ENCODE results near the gene HEPN1.
"Not testable (repeated sequence)": the region's sequence is repeated elsewhere in the genome, so short reads cannot be mapped to it uniquely, and the experiment has no call there.

The HEPN1 gene

DNA sequence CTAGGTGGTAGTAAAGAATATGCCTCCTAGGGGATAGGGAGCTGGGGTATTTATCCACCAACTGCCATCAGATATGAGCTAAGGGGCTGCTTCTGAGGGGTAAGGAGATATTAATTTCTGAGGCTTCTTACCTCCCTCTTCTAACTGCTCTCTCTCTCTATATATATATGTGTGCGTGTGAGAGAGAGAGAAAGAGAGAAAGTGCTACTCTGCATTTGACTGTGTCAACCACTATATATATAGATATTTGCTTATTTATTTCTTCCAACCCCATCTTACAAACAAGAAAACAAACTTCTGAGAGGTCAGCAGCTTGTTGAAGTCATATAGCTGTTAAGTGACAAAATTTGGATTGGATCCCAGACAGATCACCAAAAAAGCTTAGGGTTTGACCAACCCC lies 22.7 kb downstream of the HEPN1 start:
- in situ Hi-C loops (cut with MboI; ENCODE audit: low sequenced_read_pairs) = no loop called here

DNA sequence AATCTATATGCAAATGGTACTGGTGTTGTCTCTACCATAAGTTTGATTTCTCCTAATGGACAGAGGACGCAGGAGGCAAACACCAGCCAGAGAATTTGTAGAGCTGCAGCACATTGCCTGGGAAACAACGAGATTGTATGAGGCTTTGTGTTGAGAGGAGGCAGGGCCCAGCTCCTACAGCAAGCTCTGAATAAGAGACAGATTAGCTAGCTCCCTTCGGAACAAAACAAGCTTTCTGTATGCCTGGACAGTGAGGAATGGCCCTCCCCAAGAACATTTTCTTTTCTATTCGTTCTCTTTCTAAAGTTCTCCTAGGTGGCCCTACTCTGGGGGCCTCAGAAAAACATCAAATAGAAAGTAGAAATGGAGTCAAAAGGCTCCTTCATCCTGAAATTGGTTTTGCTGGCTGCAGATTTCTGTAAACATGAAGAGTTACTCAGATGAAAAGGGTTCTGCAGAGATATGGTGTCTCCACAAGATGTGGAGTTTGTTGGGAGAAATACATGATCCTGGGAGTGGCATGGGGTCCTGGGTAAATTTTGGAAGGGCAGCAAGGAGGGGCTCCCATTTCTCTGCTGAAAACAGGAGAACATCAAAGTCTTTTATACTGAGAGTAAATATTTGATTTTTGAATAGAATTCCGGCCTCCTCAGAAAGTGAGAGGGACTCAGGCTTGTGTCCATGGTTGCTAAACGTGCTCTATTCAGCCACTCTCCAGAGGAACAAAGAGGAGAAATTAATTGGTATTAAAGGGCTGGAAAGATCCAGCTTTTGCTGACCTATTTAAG lies 23.6 kb downstream of the HEPN1 start:
- in situ Hi-C loops (cut with MboI; ENCODE audit: low sequenced_read_pairs) = no loop called here

DNA sequence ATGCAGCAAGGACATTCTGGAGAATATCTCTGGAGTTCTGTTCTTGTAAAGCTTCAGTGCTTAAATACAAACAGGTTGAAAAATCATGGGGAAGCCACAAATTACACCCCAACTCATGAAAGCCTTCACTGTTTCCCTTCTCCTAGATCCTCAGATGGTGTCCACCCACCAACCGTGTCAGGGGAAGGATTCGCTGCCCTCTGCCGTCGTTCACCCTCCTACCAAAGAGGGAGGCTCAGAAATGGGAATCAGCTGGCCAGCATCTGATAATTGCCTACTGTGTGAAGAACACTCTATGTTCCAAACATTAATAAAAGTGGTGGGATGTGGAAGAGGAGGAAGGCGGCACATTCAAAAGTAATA lies 24.2 kb downstream of the HEPN1 start:
- in situ Hi-C loops (cut with MboI; ENCODE audit: low sequenced_read_pairs) = no loop called here

DNA sequence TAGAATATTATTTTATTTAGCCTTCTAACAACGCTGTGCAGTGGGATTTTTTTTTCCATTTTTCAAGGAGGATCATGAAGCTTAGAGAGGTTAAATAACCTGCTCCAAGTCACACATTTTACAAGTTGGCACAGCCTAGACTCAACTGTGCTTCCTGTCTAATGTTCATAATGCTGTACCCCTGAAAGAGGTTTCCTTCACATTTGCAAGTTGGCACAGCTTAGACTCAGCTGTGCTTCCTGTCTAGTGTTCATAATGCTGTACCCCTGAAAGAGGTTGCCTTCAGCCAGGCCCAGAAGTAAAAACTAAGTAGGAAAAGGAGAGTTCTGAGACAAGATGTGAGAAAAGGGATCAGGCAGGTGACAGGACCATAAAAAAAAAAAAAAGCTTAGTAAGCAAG lies 24.7 kb downstream of the HEPN1 start:
- in situ Hi-C loops (cut with MboI; ENCODE audit: low sequenced_read_pairs) = no loop called here

DNA sequence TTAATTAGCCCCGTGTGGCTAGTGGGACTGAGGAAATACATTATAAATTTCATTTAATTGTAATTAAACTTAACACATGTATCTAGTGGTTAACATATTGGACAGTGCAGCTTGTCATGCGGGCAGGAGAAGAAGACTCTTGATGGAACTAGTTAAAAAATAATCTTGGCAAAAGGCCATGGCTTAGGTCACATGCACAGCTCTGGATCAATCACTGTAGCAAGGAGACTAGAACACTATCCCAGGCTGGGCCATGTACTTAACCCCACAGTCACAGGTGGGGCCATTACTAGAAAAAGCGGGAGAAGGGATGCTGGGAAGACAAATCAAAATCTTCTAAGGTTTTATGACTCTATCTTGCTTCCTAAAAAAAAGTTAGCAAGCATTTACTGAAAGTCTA lies 25.5 kb downstream of the HEPN1 start:
- in situ Hi-C loops (cut with MboI; ENCODE audit: low sequenced_read_pairs) = no loop called here

DNA sequence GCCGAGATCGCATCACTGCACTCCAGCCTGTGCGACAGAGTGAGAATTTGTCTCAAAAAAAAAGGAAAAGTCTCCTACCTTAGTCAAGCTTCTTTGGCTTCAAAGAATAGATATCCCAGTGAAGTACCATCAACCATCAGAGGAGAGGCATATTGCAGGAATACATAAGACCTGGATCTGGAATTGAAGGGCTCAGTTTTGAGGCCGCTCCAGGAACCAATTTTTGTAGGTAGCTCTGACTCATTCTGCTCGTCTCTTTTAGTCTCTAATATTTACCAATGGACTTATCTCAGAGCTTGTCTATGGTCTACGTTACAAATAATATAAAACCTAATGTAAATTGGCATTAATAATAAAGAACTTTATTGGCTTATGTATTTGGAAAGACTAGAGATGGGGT lies 26.8 kb downstream of the HEPN1 start:
- in situ Hi-C loops (cut with MboI; ENCODE audit: low sequenced_read_pairs) = no loop called here

DNA sequence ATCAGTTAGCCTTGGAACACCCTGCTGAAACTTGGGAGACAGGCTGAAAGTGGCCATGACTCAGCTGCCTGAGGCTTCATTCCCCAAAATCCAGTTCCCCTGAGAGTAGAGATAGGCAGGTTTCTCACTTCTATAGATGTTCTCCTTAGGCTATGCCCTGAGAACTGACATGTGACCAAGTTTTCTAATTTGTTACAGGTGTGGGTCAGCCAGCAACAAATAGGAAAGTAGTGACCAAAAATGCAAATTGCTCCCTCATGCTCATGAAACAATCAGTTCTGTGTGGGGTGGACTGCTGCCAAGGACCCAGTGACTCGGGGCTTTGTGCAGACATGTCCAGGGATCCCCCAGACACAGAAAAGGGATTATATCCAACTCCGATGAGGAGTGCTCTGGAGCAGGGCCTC lies 27.7 kb downstream of the HEPN1 start:
- in situ Hi-C loops (cut with MboI; ENCODE audit: low sequenced_read_pairs) = no loop called here

DNA sequence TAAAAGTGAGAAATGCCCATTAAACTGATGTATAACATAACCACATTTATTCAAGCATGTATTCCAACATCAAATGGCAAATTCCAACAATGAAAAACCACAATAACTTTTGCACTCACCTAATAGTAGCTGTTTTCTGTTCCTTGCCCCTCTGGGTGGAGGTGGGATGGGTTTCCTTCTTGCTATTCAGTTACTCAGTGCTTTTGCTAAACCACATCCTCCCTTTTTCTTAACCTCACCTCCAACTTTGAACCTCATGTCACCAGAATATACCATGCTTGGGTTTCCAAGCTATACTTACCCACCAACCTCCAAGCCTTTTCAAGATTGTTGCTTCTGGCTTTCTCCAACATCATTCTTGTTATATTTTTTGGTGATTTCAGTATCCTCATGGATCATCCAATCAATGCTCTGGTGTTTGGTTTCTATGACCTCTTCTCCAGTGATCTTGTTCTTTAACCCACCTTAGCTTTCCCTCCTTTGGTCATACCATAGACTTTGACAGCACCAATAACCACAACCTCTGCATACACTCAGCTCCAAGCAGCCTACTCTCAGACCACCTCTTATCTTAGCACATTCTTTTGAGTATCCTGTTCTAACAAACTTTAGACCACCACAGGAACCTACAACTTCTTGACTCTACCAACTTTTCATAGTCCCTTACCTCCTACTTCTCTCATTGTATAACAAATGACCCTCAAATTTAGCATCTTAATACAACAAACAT lies 31.7 kb downstream of the HEPN1 start:
- in situ Hi-C loops (cut with MboI; ENCODE audit: low sequenced_read_pairs) = no loop called here

DNA sequence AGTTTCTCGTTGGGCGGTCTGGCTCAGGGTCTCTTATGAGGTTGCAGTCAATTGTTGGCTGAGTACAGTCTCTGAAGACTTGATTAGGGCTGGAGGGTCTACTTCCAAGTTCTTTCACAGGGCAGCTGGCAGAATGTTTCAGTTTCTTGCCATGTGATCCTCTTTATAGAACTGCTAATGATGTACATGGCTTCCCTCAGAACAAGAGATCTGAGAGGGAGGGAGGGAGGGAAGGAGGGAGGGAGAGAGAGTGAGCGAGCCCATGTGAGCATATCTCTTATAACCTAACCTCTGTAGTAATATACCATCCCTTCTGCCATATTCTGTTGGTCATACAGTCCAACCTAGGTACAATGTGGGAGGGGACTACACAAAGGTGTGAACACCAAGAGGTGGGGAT lies 32.3 kb downstream of the HEPN1 start:
- in situ Hi-C loops (cut with MboI; ENCODE audit: low sequenced_read_pairs) = no loop called here

DNA sequence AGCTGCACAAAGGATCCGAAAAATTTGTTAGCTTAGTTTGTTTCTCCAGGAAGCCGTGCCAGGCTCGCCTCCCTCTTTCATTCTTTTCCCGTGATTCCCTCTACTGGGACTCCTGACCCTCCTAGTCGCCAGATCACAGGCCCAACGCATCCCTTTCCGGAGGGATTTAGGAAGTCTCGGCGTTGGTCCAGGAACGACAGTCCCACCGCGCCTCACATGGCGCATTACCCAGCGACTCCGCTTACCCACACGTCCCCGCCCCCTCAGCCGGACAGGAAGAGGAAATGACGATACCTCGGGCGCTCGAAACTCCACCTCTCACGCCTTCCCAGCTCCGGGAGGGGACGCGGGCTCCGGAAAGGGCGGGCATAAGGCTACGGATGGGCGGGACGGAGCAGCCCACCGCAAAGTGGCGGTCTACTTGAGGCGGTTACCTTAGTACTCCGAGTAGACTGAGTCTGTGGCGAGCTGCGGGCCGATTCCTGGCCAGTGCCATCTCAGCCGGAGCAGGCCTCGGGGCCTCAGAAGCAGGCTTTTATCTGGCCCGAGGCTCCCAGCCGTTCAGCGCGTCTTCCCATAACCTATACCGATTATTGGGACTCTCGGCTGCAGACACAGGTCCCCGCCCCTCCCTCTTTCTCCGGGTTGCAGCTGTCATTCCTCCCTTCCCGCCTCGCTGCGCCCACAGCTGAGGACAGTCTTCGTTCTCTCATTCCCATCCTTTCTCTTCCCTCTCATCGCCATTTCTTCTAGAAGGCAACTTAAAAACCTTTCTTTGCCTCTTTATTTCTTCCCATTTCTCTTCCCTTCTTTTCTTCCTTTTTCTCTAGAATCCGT lies 34.9 kb downstream of the HEPN1 start, which contains the start of gene CCDC15:
Gene CCDC15 (plus strand): TSS at position 450 of the 837 bp plus-strand sequence. CDS start 531 bp downstream, outside the sequence.
- in situ Hi-C loops (cut with MboI; ENCODE audit: low sequenced_read_pairs) = no loop called here

DNA sequence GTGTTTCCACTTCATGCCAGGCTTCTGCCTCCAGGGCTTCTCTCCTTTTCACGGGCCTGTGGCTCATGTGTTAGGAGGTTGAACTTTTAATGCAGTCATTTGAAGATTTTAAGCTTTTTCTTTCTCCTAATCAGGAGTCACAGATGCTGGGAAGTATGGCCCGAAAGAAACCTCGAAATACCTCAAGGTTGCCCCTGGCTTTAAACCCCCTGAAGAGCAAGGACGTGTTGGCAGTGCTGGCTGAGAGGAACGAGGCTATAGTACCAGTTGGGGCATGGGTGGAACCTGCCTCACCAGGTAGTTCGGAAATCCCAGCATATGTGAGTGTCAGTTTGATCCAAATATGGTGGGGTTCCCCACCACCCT lies 35.5 kb downstream of the HEPN1 start:
- in situ Hi-C loops (cut with MboI; ENCODE audit: low sequenced_read_pairs) = no loop called here

DNA sequence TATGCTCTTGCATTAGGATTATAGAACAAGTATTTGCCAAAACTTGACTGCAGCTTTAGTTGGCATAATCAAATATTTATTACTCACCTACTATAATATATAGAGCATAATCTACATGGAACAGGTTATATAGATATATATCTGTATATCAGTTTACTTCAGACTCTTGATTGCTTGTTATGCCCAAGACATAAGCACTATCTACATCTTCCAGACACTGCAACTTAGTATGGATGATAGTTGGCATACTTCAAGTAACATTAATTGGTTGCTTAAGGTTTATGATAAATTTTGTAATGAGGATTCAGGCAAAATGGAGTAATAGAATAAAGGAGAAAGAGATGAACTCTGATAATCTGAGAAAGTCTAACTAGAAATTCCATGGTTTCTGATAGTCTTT lies 36.0 kb downstream of the HEPN1 start:
- in situ Hi-C loops (cut with MboI; ENCODE audit: low sequenced_read_pairs) = no loop called here

DNA sequence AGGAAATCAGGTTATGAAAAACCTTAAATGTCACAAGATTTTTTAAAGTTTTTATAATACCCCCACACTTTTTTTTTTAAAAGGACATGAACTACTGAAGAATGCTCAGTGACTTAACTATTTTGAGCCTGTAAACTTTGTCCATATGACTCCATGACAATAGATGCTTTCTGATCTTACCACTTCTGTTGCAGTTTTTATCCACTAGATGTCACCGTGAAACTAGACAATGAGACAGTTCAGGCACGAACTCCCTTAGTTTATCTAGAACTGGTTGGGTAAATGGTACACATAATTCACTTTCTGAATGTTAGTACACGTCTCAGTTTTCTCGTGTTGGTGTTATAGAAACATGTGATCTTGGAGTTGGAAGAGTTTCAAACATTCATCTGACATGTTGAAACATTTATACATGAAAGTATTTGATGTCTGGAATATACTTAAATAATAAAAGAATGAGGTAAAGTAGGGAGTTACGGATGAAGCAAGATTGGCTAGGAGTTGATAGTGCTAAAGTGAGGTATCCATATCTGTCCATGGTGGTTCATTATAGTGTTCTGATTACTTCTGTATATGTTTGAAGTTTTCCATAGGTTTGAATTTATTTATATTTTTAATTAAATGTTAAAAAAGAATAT lies 43.0 kb downstream of the HEPN1 start:
- in situ Hi-C loops (cut with MboI; ENCODE audit: low sequenced_read_pairs) = no loop called here

DNA sequence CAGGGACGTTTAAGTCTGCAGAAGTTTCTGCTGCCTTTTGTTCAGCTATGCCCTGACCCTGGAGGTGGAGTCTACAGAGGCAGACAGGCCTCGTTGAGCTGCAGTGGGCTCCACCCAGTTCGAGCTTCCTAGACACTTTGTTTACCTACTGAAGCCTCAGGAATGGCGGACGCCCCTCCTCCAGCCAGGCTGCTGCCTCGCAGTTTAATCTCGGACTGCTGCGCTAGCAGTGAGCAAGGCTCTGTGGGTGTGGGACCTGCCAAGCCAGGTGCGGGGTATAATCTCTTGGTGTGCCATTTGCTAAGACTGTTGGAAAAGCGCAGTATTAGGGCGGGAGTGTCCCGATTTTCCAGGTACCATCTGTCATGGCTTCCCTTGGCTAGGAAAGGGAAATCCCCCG lies 49.1 kb downstream of the HEPN1 start:
- in situ Hi-C loops (cut with MboI; ENCODE audit: low sequenced_read_pairs) = not testable (repeated sequence)

Measured in hTERT RPE-1 (cell line).